SK-N-SH (cell line): ENCODE results near the gene SPOCK1. TPM values are rescaled to one million over a fixed set of nuclear protein-coding genes. Genes with fewer than 3 reads are reported as not detected.

Source experiments
- CTCF ChIA-PET: fragments of 300-600, 350-600 bp; formaldehyde crosslinking; extraction: SDS; loops from one replicate; lab custom pipeline; 2021; lab: Yijun Ruan, JAX
- POLR2A ChIA-PET: fragments of 350-600 bp; sonication (Branson Sonifier 250); formaldehyde crosslinking; extraction: SDS; loops from one replicate; lab custom pipeline; 2020; ENCODE audit warnings: antibody characterized with exemption, inconsistent platforms; lab: Yijun Ruan, JAX
- DNase-seq: peaks from one replicate; pipeline ENCODE4 v3.0.0; 2012
- H2AFZ ChIP-seq: fragments of 200-600 bp; sonication (generic); 2 replicates; pipeline ENCODE4 v1.8.1; 2016; ENCODE audit warnings: antibody characterized with exemption, mild to moderate bottlenecking, low read depth
- H3F3A ChIP-seq: fragments of 200-600 bp; sonication (generic); replicated peaks from 2 replicates; pipeline ENCODE3; 2016; ENCODE audit warnings: antibody characterized with exemption, mild to moderate bottlenecking; ENCODE audit not compliant: insufficient read depth
- H3K27ac ChIP-seq, 2 experiments: fragments of 200-500 bp in 1 of 2; fragments of 200-600 bp in 1 of 2; sonication (Bioruptor generic) in 1 of 2; sonication (generic), shearing (Covaris generic) in 1 of 2; 2 replicates each; pipeline versions ENCODE4 v1.5.1 to v1.6.1; 2014 to 2016; ENCODE audit warnings: low read depth in 2 of 2, inconsistent platforms in 1 of 2, low read length in 1 of 2, mild to moderate bottlenecking in 1 of 2, mixed read lengths in 1 of 2
- H3K27me3 ChIP-seq: fragments of 200-600 bp; sonication (generic), shearing (Covaris generic); 2 replicates; pipeline ENCODE4 v1.6.1; 2016; ENCODE audit warnings: mixed run types; ENCODE audit not compliant: insufficient read depth
- H3K36me3 ChIP-seq, 2 experiments: fragments of 200-500 bp in 1 of 2; fragments of 200-600 bp in 1 of 2; sonication (Bioruptor generic) in 1 of 2; sonication (generic) in 1 of 2; replicated peaks in 1 of 2; 2 replicates each; pipeline versions ENCODE3 to v1.5.1; 2014 to 2016; ENCODE audit warnings: low read length in 1 of 2, mild to moderate bottlenecking in 1 of 2; ENCODE audit not compliant: insufficient read depth in 2 of 2, control insufficient read depth in 1 of 2
- H3K4me1 ChIP-seq, 2 experiments: fragments of 200-500 bp in 1 of 2; fragments of 200-600 bp in 1 of 2; sonication (Bioruptor generic) in 1 of 2; sonication (generic), shearing (Covaris generic) in 1 of 2; 2 replicates each; pipeline versions ENCODE4 v1.5.1 to v1.6.1; 2014 to 2016; ENCODE audit warnings: low read depth in 1 of 2, low read length in 1 of 2, mixed run types in 1 of 2; ENCODE audit not compliant: insufficient read depth in 2 of 2, control insufficient read depth in 1 of 2
- H3K4me2 ChIP-seq: fragments of 200-600 bp; sonication (generic), shearing (Covaris generic); 2 replicates; pipeline ENCODE4 v1.6.1; 2017; ENCODE audit warnings: mixed run types
- H3K4me3 ChIP-seq, 2 experiments: fragments of 200-500 bp in 1 of 2; fragments of 200-600 bp in 1 of 2; sonication (Bioruptor generic) in 1 of 2; sonication (generic), shearing (Covaris generic) in 1 of 2; 2 replicates each; pipeline versions ENCODE4 v1.5.1 to v1.8.1; 2014 to 2016; ENCODE audit warnings: low read depth in 2 of 2, inconsistent platforms in 1 of 2, low read length in 1 of 2, mild to moderate bottlenecking in 1 of 2, mixed read lengths in 1 of 2, moderate library complexity in 1 of 2
- H3K79me2 ChIP-seq: fragments of 200-600 bp; sonication (generic); 2 replicates; pipeline ENCODE4 v1.8.1; 2017; ENCODE audit warnings: mild to moderate bottlenecking; ENCODE audit not compliant: insufficient read depth
- H3K9ac ChIP-seq: fragments of 200-600 bp; sonication (generic); 2 replicates; pipeline ENCODE4 v1.6.1; 2017; ENCODE audit warnings: mixed run types
- H3K9me2 ChIP-seq: fragments of 200-600 bp; sonication (generic); 2 replicates; pipeline ENCODE4 v1.6.1; 2017; ENCODE audit warnings: mixed run types
- H3K9me3 ChIP-seq: fragments of 200-600 bp; sonication (generic); 2 replicates; pipeline ENCODE4 v1.6.1; 2017; ENCODE audit warnings: mixed run types, mild to moderate bottlenecking, moderate library complexity
- H4K20me1 ChIP-seq: fragments of 200-600 bp; sonication (generic); 2 replicates; pipeline ENCODE4 v1.6.1; 2017; ENCODE audit warnings: mild to moderate bottlenecking, mixed run types; ENCODE audit not compliant: insufficient read depth
- CHD2 ChIP-seq: fragments of 150-350 bp; IDR thresholded peaks from 2 replicates; pipeline ENCODE4 v1.6.1; 2018; ENCODE audit warnings: low read length; ENCODE audit not compliant: partially characterized antibody
- ELF1 ChIP-seq: IDR thresholded peaks from 2 replicates; pipeline ENCODE4 v1.4.0; 2012
- EZH2phosphoT487 ChIP-seq: fragments of 200-600 bp; sonication (generic); IDR thresholded peaks from 2 replicates; pipeline ENCODE4 v1.6.1; 2017; ENCODE audit warnings: low read depth, mixed run types, mild to moderate bottlenecking, antibody characterized with exemption, moderate library complexity, borderline replicate concordance
- GATA2 ChIP-seq: sonication (generic); formaldehyde crosslinking; IDR thresholded peaks from 2 replicates; pipeline ENCODE4 v1.5.0; 2020; ENCODE audit warnings: mild to moderate bottlenecking, missing genetic modification reagents
- MXI1 ChIP-seq: IDR thresholded peaks from 2 replicates; pipeline ENCODE4 v1.6.1; 2012; ENCODE audit warnings: mild to moderate bottlenecking, low read depth, low read length, improper control_type of control experiment
- NFIC ChIP-seq: IDR thresholded peaks from 2 replicates; pipeline ENCODE4 v1.4.0; 2012; ENCODE audit warnings: borderline replicate concordance
- NRF1 ChIP-seq: IDR thresholded peaks from 2 replicates; pipeline ENCODE4 v1.6.1; 2012; ENCODE audit warnings: low read depth, mild to moderate bottlenecking, low read length
- RAD21 ChIP-seq: IDR thresholded peaks from 2 replicates; pipeline ENCODE4 v1.6.1; 2012; ENCODE audit warnings: mild to moderate bottlenecking, low read length
- RCOR1 ChIP-seq: fragments of 150-350 bp; IDR thresholded peaks from 2 replicates; pipeline ENCODE4 v1.6.1; 2017; ENCODE audit warnings: antibody characterized with exemption, low read length
- RXRA ChIP-seq: IDR thresholded peaks from 2 replicates; pipeline ENCODE4 v1.4.0; 2012; ENCODE audit warnings: low read depth, mild to moderate bottlenecking, borderline replicate concordance
- TAF1 ChIP-seq: IDR thresholded peaks from 2 replicates; pipeline ENCODE4 v1.6.1; 2012; ENCODE audit warnings: low read depth, mild to moderate bottlenecking, low read length, moderate library complexity, borderline replicate concordance
- TCF12 ChIP-seq: IDR thresholded peaks from 2 replicates; pipeline ENCODE4 v1.4.0; 2012
- TEAD4 ChIP-seq: IDR thresholded peaks from 2 replicates; pipeline ENCODE4 v1.4.0; 2012; ENCODE audit warnings: mild to moderate bottlenecking, borderline replicate concordance; ENCODE audit not compliant: insufficient read depth
- YY1 ChIP-seq: IDR thresholded peaks from 2 replicates; pipeline ENCODE4 v1.4.0; 2012; ENCODE audit warnings: low read depth, mild to moderate bottlenecking
- WGBS: methylation state at CpG from one replicate; pipeline ENCODE4 v1.1.6; 2017; ENCODE audit warnings: low lambda C conversion rate; 5-methylcytosine and 5-hydroxymethylcytosine counted together
- polyA plus RNA-seq, 3 experiments: library from polyadenylated mRNA; depleted of rRNA; stranded (reverse); fragments of >200 nt; gene quantifications; 2 replicates each; pipeline ENCODE4 v1.2.3, GENCODE V29; 2012
- TF ChIP-seq, protein P1 (sequence below): fragments of 150-350 bp; IDR thresholded peaks from 2 replicates; pipeline ENCODE4 v1.6.1; 2016; ENCODE audit warnings: mild to moderate bottlenecking, low read depth, low read length
- TF ChIP-seq, protein P2 (sequence below): IDR thresholded peaks from 2 replicates; pipeline ENCODE4 v1.4.0; 2012; ENCODE audit warnings: low read depth

The SPOCK1 gene
- polyA plus RNA-seq, 1 of the 3 experiments (the other 2 are of a cell fraction): 11.3 TPM

DNA sequence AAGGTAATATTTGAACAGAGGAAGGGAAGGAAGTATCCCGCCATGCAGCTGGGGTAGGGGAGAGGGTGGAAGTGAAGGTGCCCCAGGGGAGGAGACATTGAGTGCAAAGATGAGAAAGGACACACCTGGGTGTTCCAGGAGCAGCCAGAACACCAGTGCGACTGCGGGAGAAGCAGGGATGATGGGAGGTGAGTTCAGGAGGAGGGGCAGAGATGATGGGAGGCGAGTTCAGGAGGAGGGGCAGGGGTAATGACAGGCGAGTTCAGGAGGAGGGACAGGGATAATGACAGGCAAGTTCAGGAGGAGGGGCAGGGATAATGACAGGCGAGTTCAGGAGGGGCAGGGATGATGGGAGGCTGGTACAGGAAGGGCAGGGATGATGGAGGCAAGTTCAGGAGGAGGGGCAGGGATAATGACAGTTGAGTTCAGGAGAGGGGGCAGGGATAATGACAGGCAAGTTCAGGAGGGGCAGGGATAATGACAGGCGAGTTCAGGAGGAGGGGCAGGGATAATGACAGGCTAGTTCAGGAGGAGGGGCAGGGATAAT lies 17.2 kb upstream of the SPOCK1 start:
- H3K9me3 ChIP-seq: no peaks in the 10 kb centered on the region
- no peak for TF ChIP-seq EZH2phosphoT487
- TF ChIP-seq NFIC: no peak
- TF ChIP-seq CHD2: no peak
- TF ChIP-seq TEAD4: no peak
- no peak for TF ChIP-seq MXI1
- no peak for TF ChIP-seq RAD21
- no peak for TF ChIP-seq TCF12
- TF ChIP-seq GATA2 (CRISPR knock-in tag): no peak
- TF ChIP-seq RXRA: no peak
- no peak for TF ChIP-seq TAF1
- TF ChIP-seq, all 33 proteins: peak for 0
- Histone ChIP-seq H3K79me2 (no peaks in the 10 kb centered on the region), H3K4me2 (no peak overlapping the region), H3K36me3 (no peaks in the 10 kb centered on the region), H3K4me1 (no peaks in the 10 kb centered on the region), H3K27me3 (peaks cover 6% of the 10 kb centered on the region; the same call in 1 of the 2 replicates), H3K4me3 (no peak overlapping the region), H3K9me2 (no peaks in the 10 kb centered on the region), H3F3A (no peaks in the 10 kb centered on the region), H2AFZ (no peak overlapping the region), H4K20me1 (no peaks in the 10 kb centered on the region), H3K27ac (no peak overlapping the region), H3K9ac (no peak overlapping the region)
- CTCF ChIA-PET: interaction anchor here (0.9 to 1.4 kb wide), 3 partner anchors 9 to 196 kb away, joined by 3 to 4 read pairs (median 4); no protein-coding TSS in a partner anchor
- POLR2A ChIA-PET: no interaction called here
- 14% methylated on average over 7 of the region's 7 CpGs for WGBS
- DNase-seq: no peak

DNA sequence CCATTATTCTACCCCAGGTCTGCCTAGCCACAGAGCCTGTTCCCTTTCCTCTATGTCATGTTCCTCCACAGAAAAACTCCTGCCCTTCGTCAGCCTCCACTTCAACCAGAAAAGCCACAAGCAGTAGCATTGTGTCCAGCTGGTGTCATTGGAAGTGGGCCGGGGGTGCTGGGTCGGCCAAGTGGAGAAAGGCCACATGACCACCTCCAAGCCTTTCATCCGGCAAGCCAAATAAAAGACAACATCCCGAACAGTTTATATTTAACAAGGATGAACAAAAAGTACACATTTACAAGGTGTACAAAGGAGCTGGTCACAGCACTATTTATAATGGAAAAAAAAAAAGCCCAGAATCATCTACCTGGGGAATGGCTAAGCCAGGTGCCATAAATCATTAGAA lies 16.1 kb upstream of the SPOCK1 start:
- peaks cover 6% of the 10 kb centered on the region; the same call in 1 of the 2 replicates for H3K27me3 ChIP-seq
- no peak overlapping the region for H3K4me2 ChIP-seq
- H3K4me3 ChIP-seq: no peak overlapping the region
- no peak overlapping the region for H3K9ac ChIP-seq
- ChIA-PET POLR2A (no interaction called here), CTCF (interaction anchor here (0.9 to 1.4 kb wide), 2 partner anchors 8 to 195 kb away, joined by 4 read pairs; no protein-coding TSS in a partner anchor)
- no peaks in the 10 kb centered on the region for H3K9me2 ChIP-seq
- no peaks in the 10 kb centered on the region for H4K20me1 ChIP-seq
- H3K9me3 ChIP-seq: no peaks in the 10 kb centered on the region
- 54% methylated on average over 5 of the region's 5 CpGs for WGBS
- H3K79me2 ChIP-seq: no peaks in the 10 kb centered on the region
- H2AFZ ChIP-seq: no peak overlapping the region
- H3K4me1 ChIP-seq: no peaks in the 10 kb centered on the region
- H3F3A ChIP-seq: no peaks in the 10 kb centered on the region
- no peak for DNase-seq
- no peak overlapping the region for H3K27ac ChIP-seq
- TF ChIP-seq YY1 (no peak), TCF12 (no peak), NRF1 (no peak), ELF1 (no peak), RAD21 (no peak), RCOR1 (no peak), RXRA (no peak)
- TF ChIP-seq, protein P1, sequence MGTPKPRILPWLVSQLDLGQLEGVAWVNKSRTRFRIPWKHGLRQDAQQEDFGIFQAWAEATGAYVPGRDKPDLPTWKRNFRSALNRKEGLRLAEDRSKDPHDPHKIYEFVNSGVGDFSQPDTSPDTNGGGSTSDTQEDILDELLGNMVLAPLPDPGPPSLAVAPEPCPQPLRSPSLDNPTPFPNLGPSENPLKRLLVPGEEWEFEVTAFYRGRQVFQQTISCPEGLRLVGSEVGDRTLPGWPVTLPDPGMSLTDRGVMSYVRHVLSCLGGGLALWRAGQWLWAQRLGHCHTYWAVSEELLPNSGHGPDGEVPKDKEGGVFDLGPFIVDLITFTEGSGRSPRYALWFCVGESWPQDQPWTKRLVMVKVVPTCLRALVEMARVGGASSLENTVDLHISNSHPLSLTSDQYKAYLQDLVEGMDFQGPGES: no peak
- TF ChIP-seq, protein P2, sequence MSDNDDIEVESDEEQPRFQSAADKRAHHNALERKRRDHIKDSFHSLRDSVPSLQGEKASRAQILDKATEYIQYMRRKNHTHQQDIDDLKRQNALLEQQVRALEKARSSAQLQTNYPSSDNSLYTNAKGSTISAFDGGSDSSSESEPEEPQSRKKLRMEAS: no peak
- no peaks in the 10 kb centered on the region for H3K36me3 ChIP-seq
